Keratinocyte (primary cell): Measurements from ENCODE around the gene TBC1D8B. TPM values are rescaled to one million over a fixed set of nuclear protein-coding genes. Genes with fewer than 3 reads are reported as not detected.

ENCODE experiments used
- DNase-seq: peaks from one replicate; pipeline ENCODE4 v3.0.0-alpha.2; 2011; ENCODE audit warnings: low read depth, missing footprints, low spot score
- FAIRE-seq: peaks from 2 replicates; lab custom pipeline; 2011; peaks lifted over from hg19 to GRCh38; lab: Jason Lieb, UNC
- H2AFZ ChIP-seq: 2 replicates; pipeline ENCODE4 v1.6.0; 2012; ENCODE audit warnings: low read length, control low read depth, inconsistent platforms; ENCODE audit not compliant: control insufficient read depth
- H3K27ac ChIP-seq: 2 replicates; pipeline ENCODE4 v1.5.1; 2011; ENCODE audit warnings: low read length; ENCODE audit not compliant: control insufficient read depth, insufficient read depth
- H3K27me3 ChIP-seq: 3 replicates; pipeline ENCODE4 v1.6.0; 2011; ENCODE audit warnings: low read length; ENCODE audit not compliant: control insufficient read depth, insufficient read depth; ENCODE audit errors: extremely low read depth
- H3K36me3 ChIP-seq, 2 experiments: 2 replicates in 1 of 2; 3 replicates in 1 of 2; pipeline ENCODE4 v1.5.1; 2011; ENCODE audit warnings: low read length in 2 of 2, mild to moderate bottlenecking in 1 of 2; ENCODE audit not compliant: control insufficient read depth in 2 of 2, insufficient read depth in 2 of 2; ENCODE audit errors: extremely low read depth in 1 of 2
- H3K4me1 ChIP-seq: 3 replicates; pipeline ENCODE4 v1.5.1; 2011; ENCODE audit warnings: low read length; ENCODE audit not compliant: control insufficient read depth, insufficient read depth; ENCODE audit errors: extremely low read depth
- H3K4me2 ChIP-seq: 3 replicates; pipeline ENCODE4 v1.6.0; 2011; ENCODE audit warnings: low read depth, low read length; ENCODE audit not compliant: control insufficient read depth, insufficient read depth; ENCODE audit errors: extremely low read depth
- H3K4me3 ChIP-seq, 3 experiments: fragments of 200-600 bp in 1 of 3; sonication (generic) in 1 of 3; 2 replicates in 2 of 3; 3 replicates in 1 of 3; pipeline ENCODE4 v1.5.1; 2011 to 2016; ENCODE audit warnings: low read length in 3 of 3, mild to moderate bottlenecking in 3 of 3, control low read depth in 2 of 3, inconsistent platforms in 1 of 3, low read depth in 1 of 3, mixed read lengths in 1 of 3, mixed run types in 1 of 3, moderate library complexity in 1 of 3; ENCODE audit not compliant: control insufficient read depth in 2 of 3, insufficient read depth in 2 of 3; ENCODE audit errors: extremely low read depth in 1 of 3
- H3K79me2 ChIP-seq: 2 replicates; pipeline ENCODE4 v1.6.0; 2012; ENCODE audit warnings: low read length; ENCODE audit not compliant: control insufficient read depth, insufficient read depth
- H3K9ac ChIP-seq: 3 replicates; pipeline ENCODE4 v1.6.0; 2011; ENCODE audit warnings: low read length; ENCODE audit not compliant: control insufficient read depth, insufficient read depth; ENCODE audit errors: extremely low read depth
- H3K9me1 ChIP-seq: 3 replicates; pipeline ENCODE4 v1.6.0; 2011; ENCODE audit warnings: low read length; ENCODE audit not compliant: control insufficient read depth, insufficient read depth; ENCODE audit errors: extremely low read depth
- H3K9me3 ChIP-seq: 2 replicates; pipeline ENCODE4 v1.5.1; 2012; ENCODE audit warnings: low read depth, low read length; ENCODE audit not compliant: control insufficient read depth
- H4K20me1 ChIP-seq: 3 replicates; pipeline ENCODE4 v1.6.0; 2011; ENCODE audit warnings: low read length; ENCODE audit not compliant: control insufficient read depth, insufficient read depth; ENCODE audit errors: extremely low read depth
- CTCF ChIP-seq, 3 experiments: IDR thresholded peaks in 1 of 3; conservative IDR thresholded peaks in 1 of 3; optimal IDR thresholded peaks in 1 of 3; 2 replicates in 2 of 3; 3 replicates in 1 of 3; pipeline versions ENCODE3 to v1.5.1; 2011; ENCODE audit warnings: low read length in 3 of 3, mild to moderate bottlenecking in 3 of 3, moderate library complexity in 2 of 3, control low read depth in 1 of 3, inconsistent platforms in 1 of 3; ENCODE audit not compliant: insufficient read depth in 2 of 3; ENCODE audit errors: extremely low read depth in 1 of 3
- EZH2 ChIP-seq: IDR thresholded peaks from one replicate; pipeline ENCODE4 v1.6.1; 2012; ENCODE audit warnings: inconsistent platforms, mild to moderate bottlenecking, low read length, moderate library complexity
- dilution Hi-C: fragments of 300-500 bp; cut with MboI; formaldehyde crosslinking; loops from one replicate; pipeline ENCODE4 v1.7.0; 2020; ENCODE audit warnings: low sequenced_read_pairs; ENCODE audit not compliant: extremely low pct_ligation_motif_present
- polyA plus RNA-seq, 5 experiments: library from polyadenylated mRNA; depleted of rRNA in 3 of 5; stranded (reverse) in 3 of 5; stranded (forward) in 1 of 5; unstranded in 1 of 5; fragments of >200 nt; gene quantifications; 1 replicate in 1 of 5; 2 replicates in 3 of 5; 3 replicates in 1 of 5; pipeline versions ENCODE4 v1.2.1 to v1.2.3, GENCODE V29; 2011 to 2012; ENCODE audit warnings: missing spikeins in 2 of 5, low read depth in 1 of 5, low replicate concordance in 1 of 5

TBC1D8B gene
- polyA plus RNA-seq, 1 donor (not counting 4 experiments of a cell fraction or from before 2014, with no cell fraction given): 5.4 TPM

GRCh38 chrX:106917830-106918500 is 115.5 kb downstream of the TBC1D8B start:
- Histone ChIP-seq H3K9ac (no peak overlapping the region), H3K79me2 (no peaks in the 10 kb centered on the region), H3K4me3 (no peak overlapping the region), H2AFZ (no peak overlapping the region), H3K4me1 (peaks cover 19% of the 10 kb centered on the region), H4K20me1 (no peaks in the 10 kb centered on the region), H3K9me3 (no peaks in the 10 kb centered on the region), H3K4me2 (peak overlapping the region; percentile 11), H3K36me3 (no peaks in the 10 kb centered on the region), H3K27ac (no peak overlapping the region), H3K9me1 (no peaks in the 10 kb centered on the region), H3K27me3 (peaks cover 7% of the 10 kb centered on the region)
- TF ChIP-seq EZH2 (no peak), CTCF (optimal IDR thresholded peaks at IDR 0.05 in 1 of 3, IDR thresholded peaks at IDR 0.05 in 1 of 3, conservative IDR thresholded peaks at IDR 0.05 in 1 of 3; ENCODE audit: extremely low read depth in 1 of 3, insufficient read depth in 2 of 3, low read length in 3 of 3) (no peak)
- DNase-seq (peak; percentile 68), FAIRE-seq (peak; percentile 73)
- dilution Hi-C loops: no loop called here

DNA sequence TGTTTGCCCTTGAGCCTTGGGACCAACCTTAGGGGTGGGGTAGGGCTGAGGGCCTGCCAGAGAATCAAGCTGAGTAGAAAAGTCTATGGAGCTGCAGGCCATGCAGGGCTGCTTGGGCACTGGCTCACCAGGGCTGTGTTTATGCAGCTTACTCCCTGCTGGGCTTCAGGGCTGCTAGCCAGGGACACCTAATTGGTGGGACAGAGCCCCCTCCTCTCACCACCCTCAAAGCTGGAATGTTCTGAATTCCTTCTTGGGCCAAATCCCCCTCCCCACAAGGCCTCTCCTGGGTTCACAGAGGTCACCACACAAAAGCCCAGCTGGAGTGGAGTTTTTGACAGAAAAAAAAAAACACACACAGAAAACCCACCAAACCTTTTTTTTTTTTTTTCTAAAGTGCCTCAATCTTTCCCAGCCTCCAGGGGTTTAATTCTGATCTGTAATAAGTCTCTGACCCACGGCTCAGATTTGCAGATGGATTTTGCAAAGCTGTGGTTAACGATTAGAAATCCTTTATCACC is 117.5 kb downstream of the TBC1D8B start, which contains the start of gene CLDN2:
CLDN2 (plus strand) TSS at position 471 of the 521 bp plus-strand sequence. CDS start 7,827 bp downstream, outside the sequence.
- H3K4me1 ChIP-seq: peaks cover 19% of the 10 kb centered on the region
- no peaks in the 10 kb centered on the region for H3K9me1 ChIP-seq
- H3K4me3 ChIP-seq: no peak within 1 kb of the TSS
- no peaks in the 10 kb centered on the region for H3K9me3 ChIP-seq
- no peak within 1 kb of the TSS for H3K27ac ChIP-seq
- peaks cover 7% of the 10 kb centered on the region for H3K27me3 ChIP-seq
- DNase-seq: no peak
- H3K36me3 ChIP-seq: no peaks in the 10 kb centered on the region
- no peaks in the 10 kb centered on the region for H4K20me1 ChIP-seq
- no peak for FAIRE-seq
- H3K9ac ChIP-seq: no peak within 1 kb of the TSS
- dilution Hi-C loops: no loop called here
- no peak within 1 kb of the TSS for H3K4me2 ChIP-seq
- TF ChIP-seq EZH2 (no peak), CTCF (optimal IDR thresholded peaks at IDR 0.05 in 1 of 3, IDR thresholded peaks at IDR 0.05 in 1 of 3, conservative IDR thresholded peaks at IDR 0.05 in 1 of 3; ENCODE audit: extremely low read depth in 1 of 3, insufficient read depth in 2 of 3, low read length in 3 of 3) (no peak)
- H2AFZ ChIP-seq: no peak within 1 kb of the TSS
- no peaks in the 10 kb centered on the region for H3K79me2 ChIP-seq
